Measurements from ENCODE around the gene ZNF205.

ZNF205 gene

GRCh38 chr16:3143189-3143588 lies 30.8 kb downstream of the ZNF205 start:
- no peak for TF ChIP-seq CTCF (IDR thresholded peaks at IDR 0.05; ENCODE audit: low read length, missing control alignments)
- H3K4me3 ChIP-seq (replicated peaks; ENCODE audit: low read depth, low read length) = no peak overlapping the region
- no peak for DNase-seq (ENCODE audit: low read depth)

- no peak for TF ChIP-seq CTCF (IDR thresholded peaks at IDR 0.05; ENCODE audit: low read length, missing control alignments)
- no peak for DNase-seq (ENCODE audit: low read depth)
- H3K4me3 ChIP-seq (replicated peaks; ENCODE audit: low read depth, low read length) = no peak overlapping the region
Measured at GRCh38 chr16:3143598-3144320, 31.4 kb downstream of the ZNF205 start.

- DNase-seq (ENCODE audit: low read depth) = no peak
- no peak for TF ChIP-seq CTCF (IDR thresholded peaks at IDR 0.05; ENCODE audit: low read length, missing control alignments)
- H3K4me3 ChIP-seq (replicated peaks; ENCODE audit: low read depth, low read length) = no peak overlapping the region
Measured at GRCh38 chr16:3144321-3144983, 32.1 kb downstream of the ZNF205 start.

GRCh38 chr16:3145151-3145550 lies 32.8 kb downstream of the ZNF205 start:
- DNase-seq (ENCODE audit: low read depth) = no peak
- H3K4me3 ChIP-seq (replicated peaks; ENCODE audit: low read depth, low read length) = no peak overlapping the region
- TF ChIP-seq CTCF (IDR thresholded peaks at IDR 0.05; ENCODE audit: low read length, missing control alignments) = no peak

- no peak for TF ChIP-seq CTCF (IDR thresholded peaks at IDR 0.05; ENCODE audit: low read length, missing control alignments)
- DNase-seq (ENCODE audit: low read depth) = no peak
- no peak overlapping the region for H3K4me3 ChIP-seq (replicated peaks; ENCODE audit: low read depth, low read length)
Measured at GRCh38 chr16:3145660-3146059, 33.3 kb downstream of the ZNF205 start.

- DNase-seq (ENCODE audit: low read depth) = no peak
- TF ChIP-seq CTCF (IDR thresholded peaks at IDR 0.05; ENCODE audit: low read length, missing control alignments) = no peak
- H3K4me3 ChIP-seq (replicated peaks; ENCODE audit: low read depth, low read length) = no peak overlapping the region
Measured at GRCh38 chr16:3147046-3147756, 34.8 kb downstream of the ZNF205 start.

Measured in fibroblast of pulmonary artery (primary cell).